HG03521 (cell line): ENCODE results near the gene HSD17B13.
A peak's percentile ranks its signal among the peaks of the same experiment; 100 is the strongest.
"Not testable (repeated sequence)": the region's sequence is repeated elsewhere in the genome, so short reads cannot be mapped to it uniquely, and the experiment has no call there.

ENCODE experiments used
- ATAC-seq: cut with Tn5 transposase; IDR thresholded peaks from one replicate; pipeline ENCODE4 v1.9.1; 2021; ENCODE audit warnings: mild to moderate bottlenecking, moderate library complexity; ENCODE audit not compliant: unreplicated experiment

Gene HSD17B13, protein sequence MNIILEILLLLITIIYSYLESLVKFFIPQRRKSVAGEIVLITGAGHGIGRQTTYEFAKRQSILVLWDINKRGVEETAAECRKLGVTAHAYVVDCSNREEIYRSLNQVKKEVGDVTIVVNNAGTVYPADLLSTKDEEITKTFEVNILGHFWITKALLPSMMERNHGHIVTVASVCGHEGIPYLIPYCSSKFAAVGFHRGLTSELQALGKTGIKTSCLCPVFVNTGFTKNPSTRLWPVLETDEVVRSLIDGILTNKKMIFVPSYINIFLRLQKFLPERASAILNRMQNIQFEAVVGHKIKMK

GRCh38 chr4:87322754-87323153 is at the start of gene HSD17B13:
Gene HSD17B13 (minus strand): TSS chr4:87322882. CDS start chr4:87322841, 41 bp downstream.
- no peak for ATAC-seq

GRCh38 chr4:87370068-87370467 is 47.4 kb upstream of the HSD17B13 start:
- ATAC-seq, result no peak

- no peak for ATAC-seq
Measured at GRCh38 chr4:87366521-87367162, 44.0 kb upstream of the HSD17B13 start.

GRCh38 chr4:87365348-87365747 is 42.7 kb upstream of the HSD17B13 start:
- ATAC-seq, result no peak

DNA sequence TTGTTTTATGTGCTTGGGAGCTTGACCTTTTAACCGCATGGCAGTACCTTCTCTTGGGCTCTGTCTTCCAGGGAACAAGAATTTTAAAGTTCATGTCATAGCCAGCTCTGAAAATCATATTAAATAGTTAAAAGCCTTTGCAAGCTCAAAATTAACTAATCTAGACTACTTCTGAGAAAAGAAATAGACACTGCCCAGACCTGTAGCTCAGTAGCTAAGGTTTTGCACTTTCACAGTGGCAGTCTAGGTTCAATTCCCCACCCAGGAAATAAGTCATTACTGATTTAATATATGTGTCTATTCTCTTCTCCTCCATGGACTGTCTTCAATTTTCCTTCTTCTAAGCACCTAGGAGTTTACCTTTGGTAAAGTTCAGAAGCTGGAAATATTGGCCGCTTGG is 40.9 kb upstream of the HSD17B13 start:
- no peak for ATAC-seq

- no peak for ATAC-seq
Measured at GRCh38 chr4:87360338-87360935, 37.8 kb upstream of the HSD17B13 start.

DNA sequence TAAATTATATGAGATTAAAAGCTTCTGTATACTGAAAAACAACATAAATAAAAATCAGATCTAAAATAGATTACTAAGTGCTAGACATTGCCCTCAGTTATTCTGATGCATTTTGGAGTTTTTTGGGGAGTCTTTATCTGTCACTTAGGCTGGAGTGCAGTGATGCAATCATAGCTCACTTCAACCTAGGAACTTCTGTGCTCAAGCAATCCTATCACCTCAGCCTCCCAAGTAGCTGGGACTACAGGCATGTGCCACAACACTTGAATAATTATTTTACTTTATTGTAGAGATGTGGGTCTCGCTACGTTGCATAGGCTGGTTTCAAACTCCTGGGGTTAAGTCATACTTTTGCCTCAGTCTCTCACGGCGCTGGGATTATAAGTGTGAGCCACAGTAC is 36.6 kb upstream of the HSD17B13 start:
- ATAC-seq, result no peak

DNA sequence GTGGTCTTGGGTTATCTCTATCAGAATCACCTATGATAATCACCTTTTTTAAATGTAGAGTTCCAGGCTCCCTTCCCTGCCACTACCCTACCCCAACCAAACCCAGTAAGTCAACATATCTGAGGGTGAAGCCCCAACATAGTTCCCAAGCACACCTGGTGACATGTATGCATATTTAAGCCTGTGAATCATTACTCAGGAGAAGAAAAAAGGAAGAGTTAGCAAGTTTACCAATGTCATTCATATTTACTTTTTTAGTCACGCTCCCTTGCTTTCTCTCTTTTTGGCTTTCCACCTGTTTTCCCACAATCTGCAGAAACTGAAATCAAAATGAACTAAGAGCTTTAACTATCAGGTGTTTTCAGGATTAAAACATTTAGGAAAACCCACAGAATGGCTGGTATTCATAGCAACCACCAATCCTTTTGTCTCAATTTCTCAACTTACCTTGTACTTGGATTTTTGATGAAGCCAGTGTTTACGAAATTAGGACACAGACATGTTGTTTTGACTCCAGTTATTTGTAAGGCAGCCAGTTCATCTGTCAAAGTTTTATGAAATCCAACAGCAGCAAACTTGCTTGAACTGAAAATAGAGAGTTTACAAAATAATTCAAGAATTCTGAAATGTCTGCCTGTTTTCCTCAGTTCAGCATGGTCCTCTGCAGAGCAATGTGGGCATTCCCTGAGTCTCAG is 34.3 kb upstream of the HSD17B13 start:
- ATAC-seq, result no peak

- ATAC-seq, result no peak
Measured at GRCh38 chr4:87354168-87355102, 31.8 kb upstream of the HSD17B13 start.

- ATAC-seq, result peak; percentile 72
Measured at GRCh38 chr4:87353592-87353991, 30.9 kb upstream of the HSD17B13 start.

GRCh38 chr4:87345139-87345538 is 22.5 kb upstream of the HSD17B13 start:
- ATAC-seq, result no peak

DNA sequence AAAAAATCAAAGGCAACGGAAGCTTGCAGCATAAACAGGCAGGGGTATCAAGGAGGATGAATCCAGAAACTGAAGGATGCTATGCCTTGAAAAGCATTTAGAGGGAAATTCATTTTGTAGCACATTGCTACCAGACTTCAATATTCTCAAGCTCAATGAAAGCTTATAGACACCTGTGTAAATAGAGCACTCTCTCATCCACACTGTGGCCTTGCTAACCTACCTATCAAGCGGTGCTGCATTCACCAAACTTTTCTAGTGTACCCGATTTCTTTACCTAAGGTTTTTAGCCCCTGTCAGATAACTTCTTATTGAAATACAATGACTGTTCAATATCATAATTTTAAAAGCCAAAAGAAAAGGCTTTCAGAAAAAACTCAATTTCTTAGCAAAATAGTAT is 20.2 kb upstream of the HSD17B13 start:
- ATAC-seq, result no peak

DNA sequence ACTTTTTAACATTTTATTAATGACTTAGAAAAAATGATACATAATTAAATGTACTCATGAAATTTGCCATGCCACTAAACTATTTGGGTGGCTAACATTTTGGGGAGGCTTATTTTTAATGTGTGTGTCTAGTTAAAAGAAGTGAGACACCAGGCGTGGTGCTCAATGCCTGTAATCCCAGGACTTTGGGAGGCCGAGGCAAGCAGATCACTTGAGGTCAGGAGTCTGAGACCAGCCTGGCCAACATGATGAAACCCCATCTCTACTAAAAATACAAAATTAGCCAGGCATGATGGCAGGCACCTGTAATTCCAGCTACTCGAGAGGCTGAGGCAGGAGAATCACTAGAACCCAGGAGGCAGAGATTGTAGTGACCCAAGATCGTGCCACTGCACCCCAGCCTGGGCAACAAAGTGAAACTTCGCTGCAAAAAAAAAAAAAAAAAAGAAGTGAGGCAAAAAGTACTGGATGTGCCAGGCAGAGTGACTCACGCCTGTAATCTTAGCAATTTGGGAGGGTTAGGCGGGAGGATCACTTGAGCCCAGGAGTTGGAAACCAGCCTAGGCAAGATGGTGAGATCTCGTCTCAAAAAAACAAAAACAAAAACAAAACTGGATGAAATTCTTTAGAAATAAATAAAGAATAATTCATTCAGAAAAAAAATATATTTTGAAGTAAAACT is 19.4 kb upstream of the HSD17B13 start:
- ATAC-seq, result not testable (repeated sequence)

- ATAC-seq, result no peak
Measured at GRCh38 chr4:87339440-87339839, 16.8 kb upstream of the HSD17B13 start.

GRCh38 chr4:87337361-87337760 is 14.7 kb upstream of the HSD17B13 start:
- no peak for ATAC-seq

DNA sequence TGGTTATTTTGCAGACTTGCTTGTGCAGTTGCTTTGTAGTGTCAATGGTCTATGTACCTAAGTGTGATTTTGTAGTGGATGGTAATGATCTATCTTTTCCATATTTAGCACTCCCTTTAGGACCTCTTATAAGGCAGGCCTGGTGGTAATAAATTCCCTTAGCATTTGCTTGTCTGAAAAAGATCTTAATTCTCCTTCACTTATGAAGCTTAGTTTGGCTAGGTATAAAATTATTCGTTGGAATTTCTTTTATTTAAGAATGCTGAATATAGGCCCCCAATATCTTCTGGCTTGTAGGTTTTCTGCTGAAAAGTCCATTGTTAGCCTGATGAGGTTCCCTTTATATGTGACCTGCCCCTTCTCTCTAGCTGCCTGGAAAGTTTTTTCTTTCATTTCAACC is 10.6 kb upstream of the HSD17B13 start:
- ATAC-seq, result no peak

DNA sequence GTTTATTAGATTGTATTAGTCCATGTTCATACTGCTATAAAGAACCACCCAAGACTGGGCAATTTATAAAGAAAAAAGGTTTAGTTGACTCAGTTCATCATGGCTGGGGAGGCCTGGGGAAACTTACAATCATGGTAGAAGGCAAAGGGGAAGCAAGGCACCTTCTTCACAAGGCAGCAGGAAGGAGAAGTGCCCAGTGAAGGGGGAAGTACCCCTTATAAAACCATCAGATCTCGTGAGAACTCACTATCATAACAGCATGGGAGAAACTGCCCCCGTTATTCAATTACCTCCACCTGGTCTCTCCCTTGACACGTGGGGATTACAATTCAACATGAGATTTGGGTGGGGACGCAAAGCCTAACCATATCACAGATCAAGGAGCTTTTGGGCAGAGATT is 8.1 kb upstream of the HSD17B13 start:
- no peak for ATAC-seq

- ATAC-seq, result no peak
Measured at GRCh38 chr4:87327136-87327535, 4.5 kb upstream of the HSD17B13 start.

- ATAC-seq, result no peak
Measured at GRCh38 chr4:87326460-87326859, 3.8 kb upstream of the HSD17B13 start.

DNA sequence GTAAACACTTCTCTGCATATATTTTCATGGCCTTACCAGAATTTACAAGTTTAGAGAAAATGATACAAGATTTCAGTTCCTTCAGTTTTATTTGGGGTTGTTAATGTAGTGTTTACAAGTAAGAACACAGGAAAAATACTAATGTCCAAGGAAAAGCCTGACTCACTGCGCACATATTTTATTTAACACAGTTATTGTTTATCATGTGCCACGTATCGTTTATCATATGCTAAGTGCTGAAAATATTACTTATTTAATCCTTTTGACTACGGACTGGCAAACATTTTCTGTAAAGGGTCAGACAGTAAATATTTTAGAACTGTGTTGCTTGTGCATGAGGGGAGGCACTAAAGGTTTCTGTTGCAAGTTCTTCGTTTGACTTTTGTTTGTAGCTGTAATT is 794 bp downstream of the HSD17B13 start:
- no peak for ATAC-seq
